ENCODE measurements around the gene GRPEL2. TPM values are rescaled to one million over a fixed set of nuclear protein-coding genes. Genes with fewer than 3 reads are reported as not detected.

GRPEL2 gene
- total RNA-seq, 4 donors from 2014 or later: 12.6 to 19.6 (median 13.7) TPM

DNA sequence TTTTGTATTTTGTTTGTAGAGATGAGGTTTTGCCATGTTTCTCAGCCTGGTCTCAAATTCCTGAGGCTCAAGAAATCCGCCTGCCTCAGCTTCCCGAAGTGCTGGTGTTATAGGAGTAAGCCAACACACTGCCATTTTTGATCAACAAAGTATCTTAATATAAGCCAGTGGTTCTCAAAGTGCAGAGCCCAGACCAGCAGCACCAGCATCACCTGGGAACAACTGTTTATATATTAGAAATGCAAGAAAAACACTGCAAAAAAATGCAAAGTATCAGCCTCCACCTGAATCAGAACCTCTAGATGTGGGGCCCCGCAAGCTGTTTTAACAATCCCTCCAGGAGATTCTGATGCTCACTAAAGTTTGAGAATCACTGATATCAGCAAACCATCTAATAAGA lies 27.6 kb downstream of the GRPEL2 start:
- Histone ChIP-seq H3K9me3 (no peaks in the 10 kb centered on the region), H3K27me3 (no peaks in the 10 kb centered on the region), H3K27ac (no peak overlapping the region), H3K4me1 (no peaks in the 10 kb centered on the region), H3K4me3 (replicated peaks in 1 of 3) (no peak overlapping the region), H3K36me3 (no peaks in the 10 kb centered on the region)
- intact Hi-C loops (cut with DNase I): loop anchor here (5.0 kb wide), 1 partner anchor 56 kb away; no protein-coding TSS in a partner anchor
- 96 to 98% methylated on average over 3 of the region's 3 CpGs for WGBS, 2 donors
- no peak for DNase-seq
- no peak for TF ChIP-seq POLR2A (IDR thresholded peaks at IDR 0.05)
- TF ChIP-seq, protein P1, sequence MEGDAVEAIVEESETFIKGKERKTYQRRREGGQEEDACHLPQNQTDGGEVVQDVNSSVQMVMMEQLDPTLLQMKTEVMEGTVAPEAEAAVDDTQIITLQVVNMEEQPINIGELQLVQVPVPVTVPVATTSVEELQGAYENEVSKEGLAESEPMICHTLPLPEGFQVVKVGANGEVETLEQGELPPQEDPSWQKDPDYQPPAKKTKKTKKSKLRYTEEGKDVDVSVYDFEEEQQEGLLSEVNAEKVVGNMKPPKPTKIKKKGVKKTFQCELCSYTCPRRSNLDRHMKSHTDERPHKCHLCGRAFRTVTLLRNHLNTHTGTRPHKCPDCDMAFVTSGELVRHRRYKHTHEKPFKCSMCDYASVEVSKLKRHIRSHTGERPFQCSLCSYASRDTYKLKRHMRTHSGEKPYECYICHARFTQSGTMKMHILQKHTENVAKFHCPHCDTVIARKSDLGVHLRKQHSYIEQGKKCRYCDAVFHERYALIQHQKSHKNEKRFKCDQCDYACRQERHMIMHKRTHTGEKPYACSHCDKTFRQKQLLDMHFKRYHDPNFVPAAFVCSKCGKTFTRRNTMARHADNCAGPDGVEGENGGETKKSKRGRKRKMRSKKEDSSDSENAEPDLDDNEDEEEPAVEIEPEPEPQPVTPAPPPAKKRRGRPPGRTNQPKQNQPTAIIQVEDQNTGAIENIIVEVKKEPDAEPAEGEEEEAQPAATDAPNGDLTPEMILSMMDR (IDR thresholded peaks at IDR 0.05): no peak

DNA sequence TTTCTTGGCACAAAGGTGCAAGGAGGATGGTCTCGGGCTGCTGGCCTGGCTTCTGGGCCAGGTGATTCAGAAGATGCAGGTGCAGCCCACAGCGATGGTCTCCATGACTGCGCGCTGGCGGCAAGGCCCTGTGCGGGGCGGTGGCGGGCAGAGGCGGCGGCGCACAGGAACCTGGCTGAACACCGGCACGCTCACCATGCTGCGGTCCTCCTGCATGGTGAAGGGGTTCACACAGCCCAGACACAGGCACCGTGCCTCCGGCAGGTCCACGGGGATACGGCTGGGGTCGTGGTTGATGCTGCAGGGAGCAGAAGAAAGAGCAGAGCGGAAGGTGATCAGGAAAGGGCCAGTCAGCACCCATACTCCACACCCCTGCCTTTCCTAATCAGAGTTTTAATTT lies 29.0 kb downstream of the GRPEL2 start:
- H3K27me3 ChIP-seq: no peaks in the 10 kb centered on the region
- WGBS, 2 donors: 92 to 93% methylated on average over 19 to 20 of the region's 20 CpGs
- intact Hi-C loops (cut with DNase I): loop anchor here (5.0 kb wide), 1 partner anchor 57 kb away; no protein-coding TSS in a partner anchor
- DNase-seq: no peak
- no peaks in the 10 kb centered on the region for H3K9me3 ChIP-seq
- no peak overlapping the region for H3K27ac ChIP-seq
- H3K4me3 ChIP-seq (replicated peaks in 1 of 3): no peak overlapping the region
- TF ChIP-seq POLR2A (IDR thresholded peaks at IDR 0.05): no peak
- TF ChIP-seq, protein P1 (IDR thresholded peaks at IDR 0.05): no peak
- no peaks in the 10 kb centered on the region for H3K36me3 ChIP-seq
- H3K4me1 ChIP-seq: no peaks in the 10 kb centered on the region

DNA sequence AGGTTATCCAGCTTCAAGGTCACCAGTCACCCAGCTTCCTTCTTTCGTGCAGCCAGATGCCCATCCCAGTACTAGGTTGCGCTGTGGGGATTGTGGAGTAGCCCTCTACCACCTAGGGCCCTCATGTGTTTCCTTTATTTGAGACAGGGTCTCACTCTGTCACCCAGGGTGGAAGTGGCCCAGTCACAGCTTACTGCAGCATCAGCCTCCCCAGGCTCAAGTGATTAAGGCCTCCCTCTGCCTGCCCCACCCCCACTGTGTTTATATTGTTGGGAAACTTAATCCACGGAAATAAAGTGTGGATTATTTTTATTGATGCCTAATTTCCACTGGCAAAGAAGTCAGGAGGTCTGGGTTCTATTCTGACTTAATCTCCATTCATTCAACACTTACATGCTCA lies 29.5 kb downstream of the GRPEL2 start:
- no peak overlapping the region for H3K4me3 ChIP-seq (replicated peaks in 1 of 3)
- no peaks in the 10 kb centered on the region for H3K27me3 ChIP-seq
- no peak for DNase-seq
- no peak overlapping the region for H3K27ac ChIP-seq
- H3K9me3 ChIP-seq: no peaks in the 10 kb centered on the region
- H3K36me3 ChIP-seq: no peaks in the 10 kb centered on the region
- intact Hi-C loops (cut with DNase I): loop anchor here (5.0 kb wide), 1 partner anchor 58 kb away; no protein-coding TSS in a partner anchor
- WGBS, 2 donors: 77 to 80% methylated on average over 3 of the region's 3 CpGs
- TF ChIP-seq POLR2A (IDR thresholded peaks at IDR 0.05): no peak
- TF ChIP-seq, protein P1 (IDR thresholded peaks at IDR 0.05): no peak
- H3K4me1 ChIP-seq: no peaks in the 10 kb centered on the region

DNA sequence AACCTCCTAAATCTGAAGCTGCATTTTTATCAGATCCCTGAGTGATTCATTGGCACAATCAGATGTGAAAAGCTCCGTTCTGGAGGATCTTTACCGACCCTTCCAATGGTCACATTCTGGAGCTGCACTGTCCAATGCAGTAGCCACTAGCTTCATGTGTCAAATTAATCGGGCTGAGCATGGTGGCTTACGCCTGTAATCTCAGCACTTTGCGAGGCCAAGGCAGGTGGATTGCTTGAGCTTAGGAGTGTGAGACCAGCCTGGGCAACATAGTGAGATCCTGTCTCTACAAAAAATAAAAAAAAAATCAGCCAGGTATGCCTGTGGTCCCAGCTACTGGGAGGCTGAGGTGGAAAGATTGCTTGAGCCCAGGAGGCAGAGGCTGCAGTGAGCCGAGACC lies 30.1 kb downstream of the GRPEL2 start:
- no peaks in the 10 kb centered on the region for H3K9me3 ChIP-seq
- no peaks in the 10 kb centered on the region for H3K36me3 ChIP-seq
- TF ChIP-seq, protein P1 (IDR thresholded peaks at IDR 0.05): no peak
- no peak for TF ChIP-seq POLR2A (IDR thresholded peaks at IDR 0.05)
- no peak for DNase-seq
- no peaks in the 10 kb centered on the region for H3K4me1 ChIP-seq
- WGBS, 2 donors: 84 to 95% methylated on average over 6 of the region's 6 CpGs
- intact Hi-C loops (cut with DNase I): no loop called here
- no peak overlapping the region for H3K27ac ChIP-seq
- H3K27me3 ChIP-seq: no peaks in the 10 kb centered on the region
- H3K4me3 ChIP-seq (replicated peaks in 1 of 3): no peak overlapping the region

DNA sequence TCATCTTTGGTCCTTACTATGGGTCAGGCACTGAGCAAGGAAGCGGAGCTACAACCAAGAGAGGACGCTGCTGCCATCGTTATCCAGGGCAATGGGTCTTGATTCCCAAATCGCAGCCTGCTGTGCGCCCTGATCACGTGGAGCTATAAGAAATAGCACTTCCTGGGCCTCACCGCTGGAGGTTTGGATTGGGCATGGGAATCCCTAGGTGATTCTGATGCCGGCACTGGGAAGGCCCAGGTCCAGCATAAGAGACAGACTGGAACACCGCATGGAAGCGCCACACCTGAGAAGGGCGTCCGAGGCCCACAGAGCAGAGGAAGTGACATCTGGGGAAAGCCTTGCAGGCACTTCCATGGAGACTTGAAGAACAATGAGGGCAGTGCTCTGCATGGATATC lies 30.8 kb downstream of the GRPEL2 start:
- intact Hi-C loops (cut with DNase I): no loop called here
- Histone ChIP-seq H3K27ac (no peak overlapping the region), H3K36me3 (no peaks in the 10 kb centered on the region), H3K4me3 (replicated peaks in 1 of 3) (no peak overlapping the region), H3K9me3 (no peaks in the 10 kb centered on the region), H3K27me3 (no peaks in the 10 kb centered on the region), H3K4me1 (no peaks in the 10 kb centered on the region)
- TF ChIP-seq, protein P1 (IDR thresholded peaks at IDR 0.05): no peak
- TF ChIP-seq POLR2A (IDR thresholded peaks at IDR 0.05): no peak
- no peak for DNase-seq
- WGBS, 2 donors: 94 to 97% methylated on average over 7 to 12 of the region's 12 CpGs
